ENCODE measurements around the gene GSDMA.

Gene GSDMA

DNA sequence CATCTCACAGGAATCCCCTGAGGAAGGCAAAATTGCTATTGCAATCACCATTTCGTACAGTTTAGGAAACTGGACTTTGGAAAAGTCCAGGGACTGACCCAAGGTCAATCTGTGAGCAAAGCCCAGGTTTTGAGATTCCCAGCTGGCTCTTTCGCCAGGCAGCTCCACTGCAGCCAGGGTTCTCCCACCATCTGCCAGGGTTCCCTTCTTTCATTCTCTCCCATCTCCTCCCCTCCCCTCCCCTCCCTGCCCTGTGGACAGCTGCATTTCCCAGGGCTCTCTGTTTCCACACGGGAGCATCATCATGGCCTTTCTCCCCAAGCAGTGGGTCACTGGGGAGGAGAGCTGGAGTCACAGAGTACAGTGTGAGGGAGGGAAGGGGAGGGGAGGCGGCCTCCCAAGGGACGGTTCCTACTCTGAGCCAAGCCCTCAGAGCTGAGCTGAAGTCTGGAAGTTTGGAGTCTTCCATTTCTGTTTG is 11.9 kb upstream of the GSDMA start:
- no peak for DNase-seq (ENCODE audit: low spot score)
- TF ChIP-seq, protein P1, sequence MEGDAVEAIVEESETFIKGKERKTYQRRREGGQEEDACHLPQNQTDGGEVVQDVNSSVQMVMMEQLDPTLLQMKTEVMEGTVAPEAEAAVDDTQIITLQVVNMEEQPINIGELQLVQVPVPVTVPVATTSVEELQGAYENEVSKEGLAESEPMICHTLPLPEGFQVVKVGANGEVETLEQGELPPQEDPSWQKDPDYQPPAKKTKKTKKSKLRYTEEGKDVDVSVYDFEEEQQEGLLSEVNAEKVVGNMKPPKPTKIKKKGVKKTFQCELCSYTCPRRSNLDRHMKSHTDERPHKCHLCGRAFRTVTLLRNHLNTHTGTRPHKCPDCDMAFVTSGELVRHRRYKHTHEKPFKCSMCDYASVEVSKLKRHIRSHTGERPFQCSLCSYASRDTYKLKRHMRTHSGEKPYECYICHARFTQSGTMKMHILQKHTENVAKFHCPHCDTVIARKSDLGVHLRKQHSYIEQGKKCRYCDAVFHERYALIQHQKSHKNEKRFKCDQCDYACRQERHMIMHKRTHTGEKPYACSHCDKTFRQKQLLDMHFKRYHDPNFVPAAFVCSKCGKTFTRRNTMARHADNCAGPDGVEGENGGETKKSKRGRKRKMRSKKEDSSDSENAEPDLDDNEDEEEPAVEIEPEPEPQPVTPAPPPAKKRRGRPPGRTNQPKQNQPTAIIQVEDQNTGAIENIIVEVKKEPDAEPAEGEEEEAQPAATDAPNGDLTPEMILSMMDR (IDR thresholded peaks at IDR 0.05; ENCODE audit: borderline replicate concordance, control extremely low read depth, extremely low read depth, insufficient read depth, missing control alignments): no peak
- in situ Hi-C loops (cut with MboI; ENCODE audit: low sequenced_read_pairs, unreplicated experiment): no loop called here

DNA sequence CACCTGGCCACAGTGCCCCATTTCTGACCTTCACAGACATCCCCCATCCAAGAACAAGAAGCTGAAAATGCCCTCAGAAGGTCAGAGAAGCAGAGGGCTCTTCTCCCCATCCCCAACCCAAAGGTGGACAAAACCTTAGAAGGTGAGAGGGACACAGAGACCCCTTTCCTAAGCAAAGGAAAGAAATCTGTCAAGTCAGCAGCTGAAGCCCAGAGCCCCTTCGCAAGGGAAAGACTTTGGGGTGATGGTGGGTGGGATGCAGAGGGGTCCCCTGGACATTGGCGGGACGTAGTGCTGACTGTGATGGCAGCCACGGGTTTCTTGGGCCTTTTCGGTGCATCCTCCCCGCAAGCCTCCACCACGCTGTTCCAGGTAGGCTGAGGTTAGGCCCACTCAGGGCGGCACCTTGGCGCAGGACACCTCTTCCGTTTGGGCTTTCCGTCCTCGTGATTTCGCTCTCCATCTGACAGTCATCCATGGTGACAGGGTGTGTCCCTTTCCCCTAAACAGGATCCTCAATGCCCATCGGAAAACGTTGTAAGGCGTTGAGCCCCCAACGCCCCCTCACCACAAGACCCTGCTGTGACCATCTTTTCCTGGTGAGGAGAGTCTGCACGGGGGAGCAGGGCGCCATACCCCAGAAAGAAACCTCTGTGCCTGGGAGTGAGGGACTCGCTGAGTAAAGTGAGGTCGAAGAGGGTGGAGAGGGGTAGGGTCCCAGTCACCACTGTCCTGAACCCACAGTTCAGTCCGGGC is 10.7 kb upstream of the GSDMA start:
- in situ Hi-C loops (cut with MboI; ENCODE audit: low sequenced_read_pairs, unreplicated experiment): no loop called here
- TF ChIP-seq, protein P1 (IDR thresholded peaks at IDR 0.05; ENCODE audit: borderline replicate concordance, control extremely low read depth, extremely low read depth, insufficient read depth, missing control alignments): no peak
- DNase-seq (ENCODE audit: low spot score): no peak

DNA sequence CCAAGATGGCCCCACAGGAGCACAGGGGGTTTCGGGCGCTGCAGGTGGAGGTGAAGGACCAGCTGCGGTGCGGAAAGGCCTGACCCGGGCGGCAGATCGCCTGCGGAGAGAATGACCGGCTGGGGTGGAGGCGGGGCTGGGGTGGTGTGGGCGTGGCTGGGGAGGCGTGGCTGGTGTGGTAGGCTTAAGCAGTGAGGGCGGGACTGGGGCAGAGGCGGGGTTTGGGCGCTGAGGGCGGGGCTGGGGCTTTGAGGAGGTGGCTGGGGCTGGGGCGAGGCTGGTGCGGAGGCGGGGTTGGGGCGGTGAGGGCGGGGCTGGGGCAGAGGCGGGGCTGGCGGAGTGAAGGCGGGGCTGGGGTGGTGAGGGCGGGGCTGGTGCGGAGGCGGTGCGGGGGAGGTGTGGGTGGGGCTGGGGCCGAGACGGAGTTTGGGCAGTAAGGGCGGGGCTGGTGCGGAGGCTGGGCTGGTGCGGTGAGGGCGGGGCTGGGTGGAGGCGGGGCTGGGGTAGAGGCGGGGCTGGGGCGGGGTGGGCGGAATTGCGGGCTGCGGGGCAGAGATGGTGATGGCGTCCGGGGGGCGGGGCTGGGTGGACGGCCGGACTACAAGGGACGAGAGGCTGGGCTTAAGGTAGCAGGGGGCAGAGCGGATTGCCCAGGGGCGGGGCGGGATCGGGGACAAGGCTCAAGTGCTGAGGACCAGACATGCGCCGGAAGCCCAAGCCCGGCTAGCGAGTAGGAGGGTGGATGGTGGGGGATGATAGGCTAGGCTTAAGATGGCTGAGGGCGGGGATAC is 9.9 kb upstream of the GSDMA start:
- TF ChIP-seq, protein P1 (IDR thresholded peaks at IDR 0.05; ENCODE audit: borderline replicate concordance, control extremely low read depth, extremely low read depth, insufficient read depth, missing control alignments): no peak
- in situ Hi-C loops (cut with MboI; ENCODE audit: low sequenced_read_pairs, unreplicated experiment): no loop called here

DNA sequence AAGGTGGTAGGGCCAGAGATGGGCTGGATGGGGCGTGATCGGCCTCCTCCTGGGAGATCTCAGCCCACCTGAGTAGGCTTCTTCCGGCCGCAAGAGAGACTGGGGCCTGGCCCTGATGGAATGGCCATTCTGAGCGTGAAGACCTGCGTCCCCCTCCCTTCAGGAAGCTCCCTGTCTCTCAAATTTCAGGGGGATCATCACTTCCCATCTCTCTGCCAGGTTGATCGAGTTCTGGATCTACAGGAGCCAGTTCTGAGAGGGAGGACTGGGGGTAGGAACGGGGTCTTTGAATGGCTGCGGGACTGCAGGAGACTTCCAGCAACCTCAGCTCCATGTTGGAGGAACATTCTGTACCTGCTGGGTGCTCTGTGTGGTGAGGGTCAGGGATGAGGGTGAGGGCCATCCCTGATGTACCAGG is 9.3 kb upstream of the GSDMA start:
- TF ChIP-seq, protein P1 (IDR thresholded peaks at IDR 0.05; ENCODE audit: borderline replicate concordance, control extremely low read depth, extremely low read depth, insufficient read depth, missing control alignments): no peak
- no peak for DNase-seq (ENCODE audit: low spot score)
- in situ Hi-C loops (cut with MboI; ENCODE audit: low sequenced_read_pairs, unreplicated experiment): no loop called here

More for the DNA sequence above, 9.9 kb upstream of the GSDMA start:
- peak; percentile 98 for DNase-seq (ENCODE audit: low spot score)

DNA sequence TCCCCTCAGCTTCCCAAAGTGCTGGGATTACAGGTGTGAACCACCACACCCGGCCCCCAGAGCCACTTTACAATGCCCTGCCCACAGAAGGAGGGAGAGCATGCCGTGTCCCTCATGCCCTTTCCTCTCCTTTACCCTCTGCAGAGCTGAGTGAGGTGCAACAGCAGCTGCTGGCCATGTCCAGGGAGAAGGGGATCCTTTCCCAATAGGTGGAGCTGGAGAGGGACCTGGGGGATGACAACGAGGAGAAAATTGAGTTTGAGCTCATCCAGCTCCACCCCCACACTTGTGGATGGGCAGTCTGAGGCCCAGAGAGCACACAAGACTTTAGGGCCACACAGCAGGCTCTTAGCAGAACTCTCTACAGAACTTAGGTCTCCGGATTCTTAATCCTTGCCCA is 7.9 kb upstream of the GSDMA start:
- in situ Hi-C loops (cut with MboI; ENCODE audit: low sequenced_read_pairs, unreplicated experiment): no loop called here
- TF ChIP-seq, protein P1 (IDR thresholded peaks at IDR 0.05; ENCODE audit: borderline replicate concordance, control extremely low read depth, extremely low read depth, insufficient read depth, missing control alignments): no peak
- no peak for DNase-seq (ENCODE audit: low spot score)

DNA sequence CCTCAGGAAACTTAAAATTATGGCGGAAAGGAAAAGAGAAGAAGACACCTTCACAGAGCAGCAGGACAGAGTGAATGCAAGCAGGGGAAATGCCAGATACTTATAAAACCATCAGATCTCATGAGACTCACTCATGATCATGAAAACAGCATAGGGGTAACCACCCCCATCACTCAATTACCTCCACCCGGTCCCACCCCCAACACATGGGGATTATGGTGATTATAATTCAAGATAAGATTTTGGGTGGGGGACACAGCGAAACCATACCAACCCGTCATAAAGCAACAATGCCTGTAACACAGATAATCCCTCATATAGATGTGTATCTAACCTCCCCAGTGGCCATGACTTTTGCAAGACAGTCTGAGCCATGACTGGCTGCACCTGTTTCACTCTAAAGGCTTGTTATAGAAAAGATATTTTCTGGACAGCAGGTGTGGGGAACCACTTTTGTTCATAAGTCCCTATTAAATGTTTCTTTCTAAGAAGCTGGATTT is 7.0 kb upstream of the GSDMA start:
- TF ChIP-seq, protein P1 (IDR thresholded peaks at IDR 0.05; ENCODE audit: borderline replicate concordance, control extremely low read depth, extremely low read depth, insufficient read depth, missing control alignments): no peak
- no peak for DNase-seq (ENCODE audit: low spot score)
- in situ Hi-C loops (cut with MboI; ENCODE audit: low sequenced_read_pairs, unreplicated experiment): no loop called here
